Tibial nerve (tissue), 4 donors: ENCODE data around the gene STK38L.

Experiments
- CTCF ChIP-seq, 5 experiments: fragments of 200-600 bp in 3 of 5; fragments of 450-650 bp in 2 of 5; sonication (generic) in 3 of 5; IDR thresholded peaks; one replicate each; pipeline ENCODE4 v1.5.1; 2016 to 2019; ENCODE audit warnings: antibody characterized with exemption in 5 of 5, mild to moderate bottlenecking in 3 of 5, moderate library complexity in 2 of 5
- EP300 ChIP-seq, 2 donors: sonication (generic); formaldehyde crosslinking; IDR thresholded peaks; one replicate each; pipeline ENCODE4 v1.6.1; 2017; ENCODE audit warnings: antibody characterized with exemption in 2 of 2, mild to moderate bottlenecking in 1 of 2
- POLR2A ChIP-seq, 2 donors: fragments of 450-650 bp; IDR thresholded peaks; one replicate each; pipeline ENCODE4 v1.6.1; 2017; ENCODE audit warnings: antibody characterized with exemption in 2 of 2, mild to moderate bottlenecking in 2 of 2, moderate library complexity in 2 of 2

DNA sequence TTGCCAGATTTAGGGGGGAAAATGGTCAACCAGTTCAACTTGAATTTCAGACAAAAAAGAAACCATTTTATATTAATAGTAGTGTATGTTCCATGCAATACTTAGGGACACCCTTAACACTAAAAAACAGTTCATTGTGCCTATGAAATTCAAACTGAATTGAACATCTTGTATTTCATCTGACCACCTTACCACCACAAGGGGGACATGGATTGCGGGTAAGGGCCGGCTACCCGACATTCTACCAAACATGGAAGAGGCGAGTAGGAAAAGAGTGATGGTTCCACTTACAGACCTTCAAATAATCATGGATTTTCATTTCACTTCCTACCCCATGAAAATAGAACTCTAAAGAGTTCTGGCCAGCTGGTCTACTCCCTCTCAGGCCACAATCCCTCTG is 10.3 kb upstream of the STK38L start:
- TF ChIP-seq POLR2A (IDR thresholded peaks at IDR 0.05) (no peak), CTCF (IDR thresholded peaks at IDR 0.05) (no peak), EP300 (IDR thresholded peaks at IDR 0.05) (no peak)
